HL-60/S4 (cell line): ENCODE measurements around the gene HOXA4.

ENCODE experiments used
- in situ Hi-C: fragments of 300-500 bp; cut with MboI; formaldehyde crosslinking; loops from 2 replicates; pipeline ENCODE4 v1.14.3; 2022; ENCODE audit warnings: low sequenced_read_pairs

Gene HOXA4

DNA sequence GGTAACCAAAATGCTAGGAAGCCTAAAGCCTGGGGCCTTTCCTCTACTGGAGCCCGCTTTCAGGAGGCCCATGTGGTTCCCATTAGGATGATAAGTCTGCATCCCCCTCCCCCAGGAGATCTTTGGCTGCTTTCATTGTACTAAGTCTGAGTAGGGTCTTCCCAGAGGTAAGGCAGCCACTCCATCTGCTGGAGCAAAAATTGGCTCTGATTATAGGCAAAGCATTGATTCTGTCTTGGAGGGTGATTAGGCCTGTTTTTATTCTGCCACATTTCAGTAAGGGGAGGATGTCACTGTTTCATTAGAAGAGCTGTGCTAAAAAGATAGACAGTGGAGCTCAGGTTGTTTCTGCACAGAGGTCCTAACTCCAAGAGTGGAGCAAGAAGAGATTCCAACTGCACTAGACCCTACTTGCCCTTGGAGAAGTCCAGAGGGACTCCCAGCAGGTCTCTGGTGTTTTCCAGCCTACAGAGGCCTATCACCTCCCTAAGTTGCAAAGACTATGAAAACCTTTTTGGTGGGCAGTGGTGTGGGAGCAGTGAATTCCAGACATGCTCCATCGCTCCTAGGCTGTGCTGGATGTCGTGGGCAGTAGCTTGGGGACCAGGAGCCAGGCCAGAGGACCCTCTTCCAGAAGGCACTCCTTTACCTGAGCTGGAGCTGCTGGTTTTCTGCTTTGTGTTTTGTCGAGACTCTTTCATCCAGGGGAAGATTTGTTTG is 20.9 kb downstream of the HOXA4 start:
- in situ Hi-C loops, result no loop called here

DNA sequence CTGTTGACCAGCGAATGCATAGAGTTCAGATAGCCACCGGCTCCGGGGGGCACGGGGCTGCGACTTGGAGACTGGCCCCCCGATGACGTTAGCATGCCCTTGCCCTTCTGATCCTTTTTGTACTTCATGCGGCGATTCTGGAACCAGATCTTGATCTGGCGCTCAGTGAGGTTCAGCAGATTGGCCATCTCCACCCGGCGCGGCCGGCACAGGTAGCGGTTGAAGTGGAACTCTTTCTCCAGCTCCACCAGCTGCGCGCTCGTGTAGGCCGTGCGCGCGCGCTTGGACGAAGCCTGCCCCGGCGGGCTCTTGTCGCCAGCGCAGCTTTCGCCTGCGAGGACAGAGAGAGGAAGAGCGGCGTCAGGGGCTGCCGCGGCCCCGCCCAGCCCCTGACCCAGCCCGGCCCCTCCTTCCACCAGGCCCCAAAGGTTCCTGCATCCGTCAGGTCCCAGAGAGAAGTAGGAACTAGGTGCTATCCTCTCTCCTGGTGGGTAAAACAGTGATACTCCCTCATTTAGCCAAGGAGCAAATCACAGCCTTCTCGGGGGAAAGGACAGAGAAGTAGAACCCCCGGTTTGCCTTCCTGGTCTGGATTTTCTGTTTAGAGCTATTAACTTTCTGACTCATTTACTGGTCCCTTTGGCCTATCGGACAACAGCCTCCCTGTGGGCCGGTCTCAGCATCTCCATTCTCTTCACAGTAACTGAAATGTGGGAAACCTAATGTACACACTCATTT is 22.0 kb downstream of the HOXA4 start:
- in situ Hi-C loops, result no loop called here

DNA sequence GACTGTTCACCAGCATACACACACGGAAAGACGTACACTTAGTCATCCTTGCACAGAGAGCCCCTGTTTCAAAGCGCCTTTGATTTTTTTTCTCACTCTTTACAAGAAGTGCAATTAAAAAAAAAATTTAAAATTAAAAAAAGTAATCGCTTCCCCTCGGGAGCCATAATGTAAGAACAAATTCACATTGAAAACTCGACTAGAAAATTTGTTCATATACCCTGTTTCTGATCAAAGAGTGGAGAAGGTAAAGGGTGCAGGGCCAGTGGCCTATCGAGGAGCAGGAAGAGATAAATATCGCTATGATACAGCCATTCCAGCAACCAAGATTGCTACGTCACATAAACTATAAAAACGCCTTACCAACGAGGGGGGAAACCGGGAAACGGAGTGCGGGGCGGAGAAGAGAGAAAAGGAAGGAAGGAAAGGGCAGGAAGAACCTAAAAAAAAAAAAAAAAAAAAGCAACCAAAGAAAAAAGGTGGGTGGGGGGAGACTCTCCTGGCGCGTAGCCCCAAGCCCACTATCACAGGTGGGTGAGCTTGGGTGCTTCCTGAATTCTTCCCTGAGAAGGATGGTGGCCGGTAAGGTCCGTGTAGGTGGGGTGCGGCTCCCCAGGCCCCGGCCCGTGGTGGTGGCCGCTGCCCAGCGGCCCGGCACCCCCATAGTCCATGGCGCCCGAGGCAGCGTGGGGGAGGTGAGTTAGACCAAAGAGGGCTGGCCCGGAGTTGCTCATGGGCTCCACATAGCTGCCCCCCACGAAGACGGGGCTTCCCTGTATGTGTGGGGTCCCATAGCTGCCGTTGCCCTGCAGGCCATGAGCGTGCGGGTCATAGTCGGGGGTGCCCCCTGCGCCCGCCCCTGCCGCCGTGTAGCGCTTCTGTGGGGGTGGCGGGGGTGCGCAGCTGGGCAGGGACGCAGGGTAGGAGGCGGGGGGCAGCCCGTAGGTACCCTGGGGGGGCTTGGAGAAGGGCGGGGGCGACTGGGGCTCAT is 22.9 kb downstream of the HOXA4 start:
- in situ Hi-C loops, result no loop called here

GRCh38 chr7:27106901-27107240 is 23.7 kb downstream of the HOXA4 start:
- in situ Hi-C loops, result no loop called here

DNA sequence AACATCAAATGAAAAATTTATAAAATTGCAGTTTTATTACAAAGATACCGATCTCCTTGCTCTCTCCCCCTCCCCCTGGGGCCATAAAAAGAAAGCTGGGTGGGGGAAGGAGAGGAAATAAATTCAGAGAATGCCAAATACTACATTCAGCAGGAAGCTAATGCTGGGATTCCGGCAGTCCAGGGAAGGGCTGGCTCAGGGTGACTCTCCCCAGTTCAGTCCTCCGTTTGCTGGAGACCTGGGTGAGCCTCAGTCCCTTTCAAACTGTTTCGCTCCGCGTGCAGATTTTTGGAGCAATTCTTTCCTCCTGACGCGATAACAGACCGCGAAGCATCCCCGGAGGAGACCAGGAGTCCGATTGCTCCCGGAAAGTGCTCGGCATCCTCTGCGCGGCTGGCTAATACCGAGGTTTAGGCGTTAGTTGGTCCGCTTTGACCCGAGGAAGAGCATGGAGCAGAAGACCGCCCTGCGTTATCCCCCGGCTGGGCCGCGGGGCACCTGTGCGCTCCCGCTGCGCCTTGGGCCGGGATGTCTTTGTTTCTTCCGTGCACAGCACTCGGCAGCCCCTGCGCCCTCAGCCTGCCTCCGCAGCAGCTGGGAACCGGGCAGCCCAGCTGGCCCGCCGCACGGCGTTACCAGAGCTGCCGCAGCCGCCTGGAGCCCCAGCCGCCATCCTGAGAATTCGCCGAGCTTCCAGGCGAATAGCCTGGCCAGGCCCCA is 24.2 kb downstream of the HOXA4 start:
- in situ Hi-C loops, result no loop called here

GRCh38 chr7:27105301-27106031 is 25.1 kb downstream of the HOXA4 start:
- in situ Hi-C loops, result no loop called here

- in situ Hi-C loops, result no loop called here
These were observed 26.1 kb downstream of the HOXA4 start for GRCh38 chr7:27104341-27105058.

DNA sequence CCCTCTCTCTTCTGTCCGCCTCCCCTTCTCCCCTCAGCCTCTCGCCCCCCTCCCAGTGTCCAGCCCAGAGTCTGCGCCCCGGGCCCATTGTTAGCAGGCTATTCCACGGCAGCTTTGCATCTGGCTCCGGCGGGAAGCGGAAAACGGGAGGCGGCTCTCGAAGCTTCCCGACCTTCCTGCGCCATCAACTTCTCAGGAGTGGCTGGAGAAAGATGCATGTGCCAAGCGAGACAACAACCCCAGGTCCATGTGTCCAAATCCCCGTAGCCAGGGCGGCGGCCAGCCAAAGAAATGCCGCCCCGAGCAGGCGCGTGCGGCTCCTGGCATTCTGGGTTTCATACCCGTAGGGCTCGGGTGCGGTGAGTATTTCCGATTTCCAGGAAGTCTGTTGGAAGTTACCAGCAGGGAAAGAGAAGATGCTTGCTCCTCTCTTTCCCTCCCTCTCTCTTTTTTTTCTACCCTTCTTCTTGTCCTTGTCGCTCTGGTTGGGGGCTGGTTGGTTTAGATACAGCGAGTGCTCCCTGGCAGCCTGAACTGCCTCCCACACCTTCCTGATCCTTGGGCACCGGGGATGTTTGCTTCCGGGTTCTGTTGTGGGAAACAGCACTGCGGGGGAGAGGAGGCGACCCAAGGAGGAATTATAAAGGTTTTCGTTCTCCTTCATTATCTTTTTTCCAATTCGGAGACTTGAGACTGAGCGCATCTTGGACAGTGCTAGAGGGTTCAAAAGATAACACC is 26.9 kb downstream of the HOXA4 start:
- in situ Hi-C loops, result no loop called here

DNA sequence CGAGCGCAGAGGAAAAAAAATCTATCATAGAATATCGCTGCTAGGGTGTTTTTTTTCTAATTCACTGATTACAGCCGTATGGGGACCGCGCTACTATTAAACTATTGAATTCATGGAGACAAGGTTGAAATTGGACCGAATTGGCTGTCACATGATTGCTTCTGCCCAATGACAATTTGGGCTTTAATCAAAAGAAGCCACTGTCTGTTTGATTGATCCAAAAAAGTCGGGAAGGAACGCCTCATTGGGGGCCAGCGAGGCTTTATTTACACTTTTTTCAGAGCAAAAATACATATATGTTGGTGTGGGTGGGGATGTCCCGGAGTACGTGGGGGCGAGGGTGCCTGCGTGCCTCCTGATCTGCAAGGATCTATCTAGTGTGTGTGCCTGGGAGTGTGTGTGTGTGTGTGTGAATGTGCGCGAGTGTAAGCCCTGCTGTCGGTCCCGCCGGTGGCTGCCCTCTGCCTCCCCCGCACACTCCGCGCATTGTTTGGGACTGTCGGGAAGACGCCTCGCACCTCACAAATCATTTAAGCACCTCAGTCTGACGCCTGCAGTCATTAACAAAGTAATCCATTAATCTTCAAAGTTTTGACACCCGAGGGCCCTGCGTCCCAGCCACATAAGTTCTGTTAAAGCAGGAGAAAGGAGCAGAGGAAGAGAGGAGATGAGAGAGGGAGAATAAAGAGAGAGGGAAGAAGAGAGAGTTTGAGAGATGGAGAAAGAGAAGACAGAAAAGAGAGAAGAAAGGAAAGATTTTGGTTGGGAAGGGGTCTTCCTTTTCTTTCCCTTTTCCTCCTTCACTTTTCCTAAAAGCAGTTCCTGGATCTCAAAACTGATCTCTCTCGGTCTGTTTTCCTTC is 27.7 kb downstream of the HOXA4 start, which contains the start of gene HOXA2:
Gene HOXA2 (minus strand): TSS at position 103 of the 862 bp plus-strand sequence. CDS start 183 bp downstream, outside the sequence.
- in situ Hi-C loops, result no loop called here

DNA sequence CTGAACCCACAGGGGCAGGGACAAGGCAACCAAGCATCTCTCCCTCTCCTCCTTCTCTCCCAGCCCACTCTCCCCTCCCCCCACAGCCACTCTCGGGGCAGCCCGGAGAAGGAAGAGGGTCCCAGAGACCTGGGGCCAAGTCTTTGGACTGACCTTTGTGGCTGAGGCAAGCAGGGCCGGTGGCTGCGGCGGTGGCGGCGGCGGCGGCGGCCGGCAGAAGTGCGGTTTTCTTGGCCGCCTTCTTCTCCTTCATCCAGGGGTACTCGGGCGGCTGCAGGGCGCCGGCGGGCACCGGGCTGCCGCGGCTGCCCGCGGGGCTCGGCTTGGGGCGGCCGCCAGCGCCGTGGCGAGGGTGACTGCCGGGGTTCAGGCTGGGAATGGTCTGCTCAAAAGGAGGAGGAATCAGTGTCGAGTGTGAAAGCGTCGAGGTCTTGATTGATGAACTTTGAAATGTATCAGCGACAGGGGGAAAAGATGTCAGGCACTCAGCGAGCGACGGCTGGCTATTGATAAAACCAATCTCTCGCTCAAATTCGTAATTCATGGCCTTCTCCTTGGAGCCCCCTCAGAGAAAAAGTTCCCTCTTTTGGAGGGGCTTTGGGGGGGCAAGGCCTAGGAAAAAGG is 28.5 kb downstream of the HOXA4 start:
- in situ Hi-C loops, result no loop called here

DNA sequence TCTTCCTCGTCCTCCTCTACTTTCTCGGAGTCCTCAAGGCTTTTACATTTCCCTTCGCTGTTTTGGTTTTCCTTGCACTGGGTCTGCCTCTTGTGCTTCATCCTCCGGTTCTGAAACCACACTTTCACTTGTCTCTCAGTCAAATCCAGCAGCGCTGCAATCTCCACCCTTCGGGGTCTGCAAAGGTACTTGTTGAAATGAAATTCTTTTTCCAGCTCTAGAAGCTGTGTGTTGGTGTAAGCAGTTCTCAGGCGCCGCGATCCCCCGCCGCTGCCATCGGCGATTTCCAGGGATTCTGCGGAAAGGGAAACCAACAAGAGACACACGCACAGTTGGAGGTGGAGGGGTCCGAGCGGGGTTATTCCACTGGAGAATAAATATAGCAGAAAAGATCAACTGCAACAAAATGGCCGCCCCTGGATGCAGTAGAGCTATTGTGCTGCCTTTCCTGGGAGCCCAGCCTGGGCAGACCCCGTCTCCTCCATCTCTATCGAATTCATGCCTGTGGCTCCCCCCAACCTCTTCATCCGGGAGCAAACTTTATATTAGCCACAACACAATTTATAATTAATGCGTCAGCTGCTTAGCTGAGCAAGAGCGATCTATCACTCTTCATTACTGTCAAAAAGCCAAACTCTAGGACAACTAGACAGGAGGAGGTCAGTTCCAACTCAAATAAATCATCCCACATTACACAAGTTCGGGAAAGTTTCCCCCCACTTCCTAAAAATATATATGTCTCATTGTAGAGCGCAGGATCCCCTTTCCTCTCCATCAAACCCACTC is 29.2 kb downstream of the HOXA4 start:
- in situ Hi-C loops, result no loop called here

DNA sequence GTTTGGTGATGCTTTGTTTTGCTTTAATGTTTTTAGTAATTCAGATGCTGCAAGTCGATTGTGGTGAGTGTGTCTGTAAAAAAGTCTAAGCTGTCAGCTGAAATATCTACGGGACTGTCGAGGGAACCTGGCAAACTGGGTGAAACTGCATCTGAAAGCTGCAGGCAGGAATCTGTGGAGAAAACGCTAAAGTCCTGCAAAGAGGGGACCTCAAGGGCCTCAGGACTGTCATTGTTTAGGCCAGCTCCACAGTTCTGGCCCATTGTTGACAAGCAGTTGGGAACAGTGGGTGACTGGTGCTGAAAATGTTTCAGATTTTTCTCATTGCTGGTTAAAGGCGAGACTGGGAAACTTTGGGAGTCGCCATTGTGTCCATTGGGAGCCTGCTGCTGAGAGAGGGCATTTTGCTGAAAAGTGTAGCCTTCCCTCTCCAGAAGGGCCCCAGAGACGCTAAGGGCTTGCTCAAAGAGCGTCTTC is 29.8 kb downstream of the HOXA4 start:
- in situ Hi-C loops, result no loop called here

GRCh38 chr7:27099453-27100370 is 30.8 kb downstream of the HOXA4 start:
- in situ Hi-C loops, result no loop called here

- in situ Hi-C loops, result no loop called here
These were observed 31.7 kb downstream of the HOXA4 start for GRCh38 chr7:27098578-27099451.
